Measurements from ENCODE around the gene PLXNB3. TPM values are rescaled to one million over a fixed set of nuclear protein-coding genes. Genes with fewer than 3 reads are reported as not detected.

PLXNB3 gene
- total RNA-seq, 1 donor from 2014 or later = 4.3 TPM

- Mint-ChIP-seq H3K36me3 (peaks cover 7% of the 10 kb centered on the region), H3K27me3 (ENCODE audit: low read depth) (no peaks in the 10 kb centered on the region), H3K27ac (peak overlapping the region; percentile 91), H3K4me1 (peaks cover 18% of the 10 kb centered on the region), H3K9me3 (peaks cover 3% of the 10 kb centered on the region), H3K4me3 (peak overlapping the region; percentile 79)
- DNase-seq (ENCODE audit: low spot score in 2 of 2, unreplicated experiment in 2 of 2) = no peak
- TF ChIP-seq CTCF (IDR thresholded peaks at IDR 0.05; ENCODE audit: unreplicated experiment) = no peak
Observed at GRCh38 chrX:153722704-153723350, 41.2 kb upstream of the PLXNB3 start.

- no peak for TF ChIP-seq CTCF (IDR thresholded peaks at IDR 0.05; ENCODE audit: unreplicated experiment)
- peak in 1 of 2 experiments; percentile 59 for DNase-seq (ENCODE audit: low spot score in 2 of 2, unreplicated experiment in 2 of 2)
- Mint-ChIP-seq H3K27me3 (ENCODE audit: low read depth) (no peaks in the 10 kb centered on the region), H3K9me3 (peaks cover 3% of the 10 kb centered on the region), H3K4me1 (peaks cover 18% of the 10 kb centered on the region), H3K36me3 (peaks cover 7% of the 10 kb centered on the region), H3K27ac (peak overlapping the region; percentile 93), H3K4me3 (peak overlapping the region; percentile 79)
Observed at GRCh38 chrX:153723351-153724251, 40.4 kb upstream of the PLXNB3 start.

GRCh38 chrX:153724252-153725038, 39.6 kb upstream of the PLXNB3 start, which contains the start of the genes ABCD1 and BCAP31:
Gene ABCD1 (plus strand): TSS chrX:153724856. CDS start chrX:153725267, 411 bp downstream.
Gene BCAP31 (minus strand): TSS chrX:153724387. CDS start chrX:153723244, 1,143 bp downstream.
- Mint-ChIP-seq H3K27me3 (ENCODE audit: low read depth) (no peaks in the 10 kb centered on the region), H3K27ac (peak within 1 kb of the TSS; percentile 93), H3K4me1 (peaks cover 18% of the 10 kb centered on the region), H3K4me3 (peak within 1 kb of the TSS; percentile 79), H3K9me3 (no peaks in the 10 kb centered on the region), H3K36me3 (peaks cover 4% of the 10 kb centered on the region)
- TF ChIP-seq CTCF (IDR thresholded peaks at IDR 0.05; ENCODE audit: unreplicated experiment) = no peak
- peak; percentile 83 to 92 for DNase-seq (ENCODE audit: low spot score in 2 of 2, unreplicated experiment in 2 of 2)

- peak overlapping the region; percentile 58 for H3K4me3 Mint-ChIP-seq
- no peak for DNase-seq (ENCODE audit: low spot score in 2 of 2, unreplicated experiment in 2 of 2)
Observed at GRCh38 chrX:153725039-153725831, 38.8 kb upstream of the PLXNB3 start.

More at GRCh38 chrX:153725039-153725831, 38.8 kb upstream of the PLXNB3 start:
- Mint-ChIP-seq H3K27ac (peak overlapping the region; percentile 12), H3K36me3 (peaks cover 4% of the 10 kb centered on the region), H3K4me1 (peaks cover 18% of the 10 kb centered on the region), H3K27me3 (ENCODE audit: low read depth) (no peaks in the 10 kb centered on the region), H3K9me3 (no peaks in the 10 kb centered on the region)
- no peak for TF ChIP-seq CTCF (IDR thresholded peaks at IDR 0.05; ENCODE audit: unreplicated experiment)
